Cortex of kidney (tissue), 1 donor: ENCODE results near the gene ZNF587.
"Not testable (repeated sequence)": the region's sequence is repeated elsewhere in the genome, so short reads cannot be mapped to it uniquely, and the experiment has no call there.

Experiments
- DNase-seq: peaks from one replicate; lab custom pipeline; 2025; lab: John Stamatoyannopoulos, UW

ZNF587 gene

DNA sequence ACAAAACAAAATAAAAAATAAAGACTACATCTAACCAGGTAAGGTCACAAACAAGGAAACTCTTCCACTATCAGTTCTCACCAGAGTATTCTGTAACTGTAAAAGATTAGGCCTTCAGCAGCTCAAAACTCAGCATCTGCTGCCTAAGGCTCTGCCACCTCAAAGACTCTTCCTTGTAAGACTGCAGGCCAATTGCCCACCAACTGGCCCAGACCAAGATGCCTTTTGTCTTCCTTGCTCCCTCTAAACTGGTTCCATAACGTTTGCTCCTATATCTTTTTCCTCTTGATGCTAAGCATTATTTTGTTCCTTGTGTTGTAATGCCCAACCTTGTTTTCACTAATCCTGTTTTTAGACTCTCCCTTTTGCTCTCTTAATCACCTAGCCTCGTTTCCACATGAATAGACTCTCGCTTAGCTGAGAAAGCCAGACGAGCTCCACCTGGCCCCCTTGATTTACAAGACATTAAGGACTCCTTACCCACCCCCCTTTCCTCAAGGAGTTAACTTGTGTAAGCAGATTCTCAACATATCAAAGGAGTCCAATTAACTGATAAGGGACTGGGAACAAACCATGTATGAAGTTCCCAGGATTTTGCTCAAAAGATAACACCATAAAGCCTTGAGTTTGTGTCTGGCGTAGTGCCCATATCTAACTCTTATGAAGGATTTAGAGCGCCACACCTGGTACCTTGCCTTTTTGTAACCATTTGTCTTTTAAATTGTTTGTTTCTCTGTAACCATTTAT, 37.7 kb downstream of the ZNF587 start:
- DNase-seq = no peak

GRCh38 chr19:57888107-57888559, 38.5 kb downstream of the ZNF587 start:
- no peak for DNase-seq

DNA sequence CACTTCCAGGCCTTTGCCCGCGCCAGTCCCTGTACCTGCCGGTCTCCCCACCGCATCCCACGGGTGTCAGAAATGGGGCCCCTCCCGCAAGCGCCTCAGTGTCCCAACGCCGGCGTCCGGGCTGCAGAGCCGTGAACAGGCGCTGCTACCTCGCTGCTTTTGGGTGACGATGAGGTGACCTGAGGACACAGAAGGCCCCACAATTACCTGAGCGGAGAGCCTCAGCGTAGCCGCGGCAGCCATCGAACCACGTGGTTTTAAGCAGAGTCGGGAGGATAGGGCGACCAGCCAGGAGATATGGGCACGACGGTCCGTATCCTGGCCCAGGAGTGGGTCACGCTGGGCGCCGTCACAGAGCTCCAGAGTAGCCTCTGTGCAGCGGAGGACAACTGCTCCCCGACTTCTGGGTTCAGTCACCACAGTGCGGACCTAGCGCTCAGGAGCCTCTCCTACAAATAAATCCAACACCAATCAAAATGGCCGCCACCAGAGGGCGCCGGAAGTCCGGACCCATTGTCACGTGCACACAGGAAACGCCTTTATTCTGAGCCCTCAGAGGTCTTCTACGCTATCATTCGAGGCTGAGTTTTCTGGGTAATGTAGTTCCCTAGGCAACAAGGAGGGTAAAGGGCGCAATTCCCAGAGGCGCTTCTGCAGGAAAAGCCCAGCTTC, 39.0 kb downstream of the ZNF587 start, which contains the start of gene ZNF814:
ZNF814 (minus strand) TSS at position 478 of the 672 bp plus-strand sequence; CDS start at position 243, 235 bp downstream.
- DNase-seq = peak; percentile 23

DNA sequence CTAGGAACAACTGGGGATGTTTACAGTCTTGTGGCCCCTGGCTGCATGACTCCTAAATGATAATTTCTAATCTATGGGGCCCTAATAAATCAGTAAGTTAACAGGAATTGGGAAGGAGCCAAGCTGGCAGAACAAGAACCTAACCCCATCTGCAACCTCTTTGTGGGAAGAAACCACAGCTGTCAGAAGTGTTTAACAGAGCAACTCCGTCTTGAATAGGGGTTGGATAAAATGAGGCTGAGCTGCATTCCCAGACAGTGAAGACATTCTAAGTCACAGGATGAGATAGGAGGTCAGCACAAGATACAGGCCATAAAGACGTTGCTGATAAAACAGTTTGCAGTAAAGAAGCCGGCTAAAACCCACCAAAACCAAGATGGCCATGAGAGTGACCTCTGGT, 41.0 kb downstream of the ZNF587 start:
- DNase-seq = not testable (repeated sequence)

GRCh38 chr19:57900311-57900710, 50.7 kb downstream of the ZNF587 start:
- no peak for DNase-seq

DNA sequence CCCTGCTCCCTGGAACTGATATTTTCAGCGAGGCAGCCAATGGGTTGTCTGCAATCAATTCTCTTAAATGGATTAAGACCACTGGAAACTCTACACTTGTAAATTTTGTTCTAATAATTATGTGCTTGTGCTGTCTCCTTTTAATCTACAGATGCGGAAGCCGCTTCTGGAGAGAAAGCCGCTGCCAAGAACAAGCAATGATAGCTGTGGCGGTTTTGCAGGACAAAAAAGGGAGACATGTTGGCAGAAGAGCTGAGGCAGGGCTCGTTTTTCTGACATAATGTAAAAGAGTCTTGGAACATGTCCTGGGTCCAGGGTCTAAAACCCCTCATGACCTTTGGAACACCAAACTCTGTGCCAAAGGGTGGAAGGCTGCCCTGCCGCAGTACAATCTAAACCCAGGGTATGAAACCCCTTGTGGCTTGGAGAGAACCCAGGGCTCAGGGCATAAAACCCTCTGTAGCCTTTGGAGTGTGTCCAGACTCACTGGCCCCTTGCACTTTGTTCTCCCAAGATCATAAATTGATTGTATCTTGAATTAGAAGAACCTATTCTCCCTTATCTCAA, 54.0 kb downstream of the ZNF587 start:
- no peak for DNase-seq

DNA sequence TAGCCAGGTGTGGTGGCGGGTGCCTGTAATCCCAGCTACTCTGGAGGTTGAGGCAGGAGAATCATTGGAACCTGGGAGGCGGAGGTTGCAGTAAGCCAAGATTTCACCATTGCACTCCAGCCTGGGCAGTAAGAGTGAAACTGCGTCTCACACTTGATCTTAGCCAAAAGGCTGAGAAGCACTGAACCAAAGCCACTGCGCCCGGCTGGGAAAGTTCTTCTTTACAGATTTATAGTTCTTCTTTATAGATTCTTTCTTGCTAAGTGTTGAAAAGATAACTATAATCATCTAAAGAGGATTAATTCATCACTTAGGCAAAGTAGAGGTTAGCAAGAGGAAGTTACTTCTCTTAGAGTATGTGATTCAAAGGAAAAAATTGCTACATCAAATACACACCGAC, 55.6 kb downstream of the ZNF587 start:
- no peak for DNase-seq

GRCh38 chr19:57907394-57907793, 57.7 kb downstream of the ZNF587 start:
- no peak for DNase-seq

- no peak for DNase-seq
These were observed 64.9 kb downstream of the ZNF587 start for GRCh38 chr19:57914531-57914930.
